Osteoblast (primary cell): ENCODE results near the gene PACSIN1. TPM values are rescaled to one million over a fixed set of nuclear protein-coding genes. Genes with fewer than 3 reads are reported as not detected.

Experiments
- DNase-seq: peaks from one replicate; pipeline ENCODE4 v3.0.0; 2011; ENCODE audit warnings: low spot score, mixed read lengths; ENCODE audit not compliant: insufficient read length; ENCODE audit errors: missing footprints
- H2AFZ ChIP-seq: 2 replicates; pipeline ENCODE4 v1.6.0; 2011; ENCODE audit warnings: mild to moderate bottlenecking, low read length
- H3K27ac ChIP-seq: 2 replicates; pipeline ENCODE4 v1.5.1; 2011; ENCODE audit warnings: mild to moderate bottlenecking, low read depth, low read length, moderate library complexity
- H3K27me3 ChIP-seq: 2 replicates; pipeline ENCODE4 v1.6.0; 2012; ENCODE audit warnings: mild to moderate bottlenecking, control low read depth, inconsistent platforms, low read length, moderate library complexity; ENCODE audit not compliant: insufficient read depth
- H3K36me3 ChIP-seq: 2 replicates; pipeline ENCODE4 v1.5.1; 2011; ENCODE audit warnings: mild to moderate bottlenecking, low read length, control low read depth, moderate library complexity; ENCODE audit not compliant: insufficient read depth
- H3K4me1 ChIP-seq: 2 replicates; pipeline ENCODE4 v1.5.1; 2011; ENCODE audit warnings: mild to moderate bottlenecking, low read length, control low read depth, moderate library complexity; ENCODE audit not compliant: insufficient read depth
- H3K4me2 ChIP-seq: 2 replicates; pipeline ENCODE4 v1.6.0; 2011; ENCODE audit warnings: mild to moderate bottlenecking, low read length; ENCODE audit not compliant: insufficient read depth
- H3K4me3 ChIP-seq: fragments of 200-600 bp; sonication (generic); 3 replicates; pipeline ENCODE4 v1.5.1; 2012; ENCODE audit warnings: mild to moderate bottlenecking, low read length, inconsistent platforms; ENCODE audit not compliant: insufficient read depth
- H3K79me2 ChIP-seq: 2 replicates; pipeline ENCODE4 v1.6.0; 2012; ENCODE audit warnings: mild to moderate bottlenecking, low read length, control low read depth, inconsistent platforms; ENCODE audit not compliant: insufficient read depth
- H3K9me3 ChIP-seq: 2 replicates; pipeline ENCODE4 v1.5.1; 2011; ENCODE audit warnings: low read depth, low read length, control low read depth
- H4K20me1 ChIP-seq: 2 replicates; pipeline ENCODE4 v1.6.0; 2012; ENCODE audit warnings: mild to moderate bottlenecking, low read length, control low read depth; ENCODE audit not compliant: insufficient read depth
- CTCF ChIP-seq: IDR thresholded peaks from 2 replicates; pipeline ENCODE4 v1.5.1; 2011; ENCODE audit warnings: mild to moderate bottlenecking, low read depth, low read length, moderate library complexity; ENCODE audit errors: extremely low read depth
- total RNA-seq: library from RNA; depleted of rRNA; stranded (reverse); fragments of >200 nt; gene quantifications from 2 replicates; pipeline ENCODE4 v1.2.3, GENCODE V29; 2012

PACSIN1 gene
- total RNA-seq, 1 donor: not detected

GRCh38 chr6:34536959-34537848, 71.3 kb downstream of the PACSIN1 start:
- H3K9me3 ChIP-seq: no peaks in the 10 kb centered on the region
- no peak for TF ChIP-seq CTCF
- no peak for DNase-seq
- H3K79me2 ChIP-seq: no peaks in the 10 kb centered on the region
- H3K27ac ChIP-seq: no peak overlapping the region
- no peaks in the 10 kb centered on the region for H4K20me1 ChIP-seq
- H3K36me3 ChIP-seq: no peaks in the 10 kb centered on the region
- H3K27me3 ChIP-seq: no peaks in the 10 kb centered on the region
- H2AFZ ChIP-seq: no peak overlapping the region
- no peak overlapping the region for H3K4me3 ChIP-seq
- H3K4me1 ChIP-seq: no peaks in the 10 kb centered on the region
- no peak overlapping the region for H3K4me2 ChIP-seq

- H3K27me3 ChIP-seq: no peaks in the 10 kb centered on the region
- no peak overlapping the region for H3K4me3 ChIP-seq
- H3K27ac ChIP-seq: no peak overlapping the region
- no peaks in the 10 kb centered on the region for H3K36me3 ChIP-seq
- H3K79me2 ChIP-seq: no peaks in the 10 kb centered on the region
- DNase-seq: no peak
- H3K9me3 ChIP-seq: no peaks in the 10 kb centered on the region
- no peaks in the 10 kb centered on the region for H4K20me1 ChIP-seq
- H3K4me2 ChIP-seq: no peak overlapping the region
- H3K4me1 ChIP-seq: no peaks in the 10 kb centered on the region
- no peak overlapping the region for H2AFZ ChIP-seq
- TF ChIP-seq CTCF: no peak
Observed at GRCh38 chr6:34537922-34538550, 72.2 kb downstream of the PACSIN1 start.

- Histone ChIP-seq H2AFZ (no peak overlapping the region), H3K79me2 (no peaks in the 10 kb centered on the region), H3K27ac (no peak overlapping the region), H3K4me2 (no peak overlapping the region), H3K9me3 (no peaks in the 10 kb centered on the region), H3K4me3 (no peak overlapping the region), H4K20me1 (no peaks in the 10 kb centered on the region), H3K4me1 (peaks cover 5% of the 10 kb centered on the region), H3K36me3 (no peaks in the 10 kb centered on the region), H3K27me3 (no peaks in the 10 kb centered on the region)
- no peak for TF ChIP-seq CTCF
- DNase-seq: no peak
Observed at GRCh38 chr6:34538581-34538980, 72.7 kb downstream of the PACSIN1 start.

GRCh38 chr6:34539181-34539580, 73.3 kb downstream of the PACSIN1 start:
- no peak for TF ChIP-seq CTCF
- Histone ChIP-seq H3K27me3 (no peaks in the 10 kb centered on the region), H3K36me3 (no peaks in the 10 kb centered on the region), H3K4me3 (no peak overlapping the region), H3K9me3 (no peaks in the 10 kb centered on the region), H2AFZ (no peak overlapping the region), H3K4me1 (peaks cover 9% of the 10 kb centered on the region), H4K20me1 (no peaks in the 10 kb centered on the region), H3K4me2 (no peak overlapping the region), H3K79me2 (no peaks in the 10 kb centered on the region), H3K27ac (no peak overlapping the region)
- no peak for DNase-seq
